Activated CD4-positive, alpha-beta memory T cell treated with anti-CD3 and anti-CD28 coated beads, Interleukin-2, amount 10 ng/mL, durations not matched to agents 7 days and 5 days (primary cell): Measurements from ENCODE around the gene CDK5R1. TPM values are rescaled to one million over a fixed set of nuclear protein-coding genes. Genes with fewer than 3 reads are reported as not detected.
"Not testable (repeated sequence)": the region's sequence is repeated elsewhere in the genome, so short reads cannot be mapped to it uniquely, and the experiment has no call there.

Experiments
- CTCF ChIA-PET: fragments of 350-600 bp; sonication (Branson Sonifier 250); formaldehyde crosslinking; loops from one replicate; lab custom pipeline; 2021; ENCODE audit warnings: antibody characterized with exemption, inconsistent platforms; lab: Charles Lee
- POLR2A ChIA-PET: fragments of 350-600 bp; sonication (Branson Sonifier 250); formaldehyde crosslinking; loops from one replicate; lab custom pipeline; 2021; ENCODE audit warnings: antibody characterized with exemption; lab: Charles Lee
- DNase-seq: peaks from one replicate; pipeline ENCODE4 v3.0.0-alpha.2; 2020
- H3K27ac Mint-ChIP-seq: one replicate; pipeline ENCODE4 v1.8.0; 2021; ENCODE audit warnings: mild to moderate bottlenecking, mixed read lengths
- H3K27me3 Mint-ChIP-seq: one replicate; pipeline ENCODE4 v1.8.0; 2021; ENCODE audit warnings: mixed read lengths
- H3K36me3 Mint-ChIP-seq: one replicate; pipeline ENCODE4 v1.8.0; 2021; ENCODE audit warnings: low read depth, mixed read lengths
- H3K4me1 Mint-ChIP-seq: one replicate; pipeline ENCODE4 v1.8.0; 2021; ENCODE audit warnings: mixed read lengths
- H3K4me3 Mint-ChIP-seq: one replicate; pipeline ENCODE4 v1.8.0; 2021; ENCODE audit warnings: mild to moderate bottlenecking, mixed read lengths
- H3K9me3 Mint-ChIP-seq: one replicate; pipeline ENCODE4 v1.8.0; 2021; ENCODE audit warnings: mixed read lengths
- total RNA-seq, 2 experiments: library from RNA; stranded (reverse); gene quantifications; one replicate each; pipeline ENCODE4 v1.2.3, GENCODE V29; 2021

The CDK5R1 gene
- total RNA-seq = 1 to 10 TPM; 7.4 to 7.9 TPM

- H3K4me3 Mint-ChIP-seq = peak within 1 kb of the TSS; percentile 84
- DNase-seq = peak; percentile 74
- ChIA-PET CTCF (interaction anchor here (0.7 to 4.1 kb wide), 7 partner anchors 24 to 294 kb away, joined by 3 to 25 read pairs (median 3); no protein-coding TSS in a partner anchor), POLR2A (interaction anchor here (0.5 to 4.0 kb wide), 10 partner anchors 11 to 479 kb away, joined by 3 to 36 read pairs (median 3); partner anchors contain the start of gene PSMD11)
- H3K27me3 Mint-ChIP-seq = no peaks in the 10 kb centered on the region
- peaks cover 40% of the 10 kb centered on the region for H3K36me3 Mint-ChIP-seq
- H3K9me3 Mint-ChIP-seq = no peaks in the 10 kb centered on the region
- peaks cover 47% of the 10 kb centered on the region for H3K4me1 Mint-ChIP-seq
- H3K27ac Mint-ChIP-seq = peak within 1 kb of the TSS; percentile 52
Observed at GRCh38 chr17:32486701-32487472, at the start of gene CDK5R1. Gene CDK5R1, plus strand, starts transcription at chr17:32486993. Its CDS starts 628 bp downstream, at chr17:32487621.

GRCh38 chr17:32440722-32441121 lies 46.1 kb upstream of the CDK5R1 start:
- ChIA-PET POLR2A (interaction anchor here (1.7 kb wide), 1 partner anchor 21 kb away, joined by 3 read pairs; no protein-coding TSS in a partner anchor), CTCF (interaction anchor here (0.8 kb wide), 1 partner anchor 20 kb away, joined by 3 read pairs; no protein-coding TSS in a partner anchor)
- no peaks in the 10 kb centered on the region for H3K9me3 Mint-ChIP-seq
- H3K4me1 Mint-ChIP-seq = peaks cover 33% of the 10 kb centered on the region
- peaks cover 3% of the 10 kb centered on the region for H3K36me3 Mint-ChIP-seq
- H3K4me3 Mint-ChIP-seq = no peak overlapping the region
- peaks cover 14% of the 10 kb centered on the region for H3K27me3 Mint-ChIP-seq
- DNase-seq = no peak
- no peak overlapping the region for H3K27ac Mint-ChIP-seq

GRCh38 chr17:32441886-32442285 lies 44.9 kb upstream of the CDK5R1 start:
- no peak for DNase-seq
- ChIA-PET POLR2A (interaction anchor here (0.6 kb wide), 1 partner anchor 14 kb away, joined by 5 read pairs; no protein-coding TSS in a partner anchor), CTCF (interaction anchor here (0.7 to 1.0 kb wide), 3 partner anchors 20 to 189 kb away, joined by 3 to 4 read pairs (median 3); no protein-coding TSS in a partner anchor)
- no peak overlapping the region for H3K4me3 Mint-ChIP-seq
- H3K27me3 Mint-ChIP-seq = peaks cover 8% of the 10 kb centered on the region
- peaks cover 12% of the 10 kb centered on the region for H3K36me3 Mint-ChIP-seq
- H3K9me3 Mint-ChIP-seq = no peaks in the 10 kb centered on the region
- H3K27ac Mint-ChIP-seq = no peak overlapping the region
- H3K4me1 Mint-ChIP-seq = peaks cover 45% of the 10 kb centered on the region

DNA sequence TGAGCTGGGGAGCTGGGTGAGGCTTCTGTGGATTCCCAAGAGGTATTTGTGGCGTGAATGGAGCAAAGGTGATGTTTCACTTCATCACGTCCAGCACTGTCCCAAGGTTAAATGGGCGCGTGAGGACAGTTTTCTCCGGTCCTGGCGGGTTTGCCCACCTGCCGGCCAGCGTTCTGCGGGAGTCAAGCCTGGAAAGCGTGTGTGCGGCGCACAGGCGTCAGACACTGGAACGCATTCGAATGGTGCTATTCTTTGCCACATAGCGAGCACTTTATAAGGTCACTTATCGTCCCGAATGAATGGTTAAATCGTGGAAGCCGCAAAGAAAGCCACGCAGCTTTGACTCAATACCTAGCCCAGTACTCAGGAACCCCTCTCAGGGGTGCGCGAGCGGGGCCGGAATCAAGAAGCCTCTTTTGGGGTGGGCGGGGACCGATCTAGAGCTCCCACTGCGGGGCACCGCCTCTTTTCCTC lies 42.9 kb upstream of the CDK5R1 start:
- ChIA-PET POLR2A (interaction anchor here (0.6 to 3.1 kb wide), 16 partner anchors 10 to 542 kb away, joined by 3 to 16 read pairs (median 4); partner anchors contain the start of genes C17orf75, CDK5R1, MYO1D and UTP6), CTCF (interaction anchor here (0.7 to 9.2 kb wide), 44 partner anchors 9 to 542 kb away, joined by 3 to 102 read pairs (median 4); partner anchors contain the start of genes MYO1D and UTP6)
- DNase-seq = no peak
- Mint-ChIP-seq H3K27ac (peak overlapping the region; percentile 76), H3K36me3 (peaks cover 28% of the 10 kb centered on the region), H3K9me3 (no peaks in the 10 kb centered on the region), H3K4me3 (peak overlapping the region; percentile 83), H3K4me1 (peaks cover 52% of the 10 kb centered on the region), H3K27me3 (peaks cover 8% of the 10 kb centered on the region)

DNA sequence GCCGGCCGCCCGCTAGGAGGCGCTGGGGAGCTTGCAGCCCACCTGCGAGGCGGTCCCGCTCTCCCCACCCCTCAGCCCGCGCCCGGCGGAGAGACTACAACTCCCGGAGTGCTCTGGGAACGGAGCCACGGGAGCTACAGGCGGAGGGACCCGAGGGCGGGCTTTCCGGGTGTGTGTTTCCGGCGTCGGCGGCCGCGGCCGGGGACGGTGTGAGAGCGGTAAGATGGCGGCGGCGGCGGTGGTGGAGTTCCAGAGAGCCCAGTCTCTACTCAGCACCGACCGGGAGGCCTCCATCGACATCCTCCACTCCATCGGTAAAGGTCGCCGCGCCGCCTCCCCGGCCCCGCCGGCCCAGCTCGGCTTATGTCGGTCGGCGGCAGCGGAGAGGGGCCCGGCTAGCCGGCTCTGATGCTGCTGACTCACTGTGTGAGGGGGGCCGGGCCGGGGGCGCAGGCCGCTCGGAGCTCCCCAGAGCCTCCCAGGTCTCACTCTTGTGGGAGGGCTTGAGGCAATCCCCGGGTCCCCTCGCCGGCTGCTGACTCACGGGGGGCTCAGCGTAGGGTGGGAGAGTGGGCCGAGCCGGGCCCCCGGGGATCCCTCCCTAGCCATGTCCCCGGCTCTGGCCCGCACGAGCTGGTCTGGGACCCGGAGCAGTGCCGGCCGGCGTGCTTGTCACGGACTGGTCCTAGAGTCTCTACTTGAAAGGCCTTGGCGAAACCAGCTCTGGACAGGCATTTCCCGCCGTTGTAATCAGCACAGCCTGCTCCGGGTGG lies 42.3 kb upstream of the CDK5R1 start, which contains the start of gene PSMD11:
TSS of gene PSMD11 (plus strand) at position 210 of the 773 bp plus-strand sequence. CDS start at position 224, 14 bp downstream.
- ChIA-PET POLR2A (interaction anchor here (0.6 to 3.1 kb wide), 22 partner anchors 10 to 543 kb away, joined by 3 to 16 read pairs (median 4); partner anchors contain the start of genes C17orf75, CDK5R1, MYO1D and UTP6), CTCF (interaction anchor here (0.6 to 9.2 kb wide), 45 partner anchors 8 to 543 kb away, joined by 3 to 102 read pairs (median 4); partner anchors contain the start of genes MYO1D and UTP6)
- Mint-ChIP-seq H3K9me3 (no peaks in the 10 kb centered on the region), H3K27me3 (peaks cover 8% of the 10 kb centered on the region), H3K4me1 (peaks cover 54% of the 10 kb centered on the region), H3K36me3 (peaks cover 34% of the 10 kb centered on the region), H3K27ac (peak within 1 kb of the TSS; percentile 76), H3K4me3 (peak within 1 kb of the TSS; percentile 83)
- DNase-seq = peak; percentile 99

DNA sequence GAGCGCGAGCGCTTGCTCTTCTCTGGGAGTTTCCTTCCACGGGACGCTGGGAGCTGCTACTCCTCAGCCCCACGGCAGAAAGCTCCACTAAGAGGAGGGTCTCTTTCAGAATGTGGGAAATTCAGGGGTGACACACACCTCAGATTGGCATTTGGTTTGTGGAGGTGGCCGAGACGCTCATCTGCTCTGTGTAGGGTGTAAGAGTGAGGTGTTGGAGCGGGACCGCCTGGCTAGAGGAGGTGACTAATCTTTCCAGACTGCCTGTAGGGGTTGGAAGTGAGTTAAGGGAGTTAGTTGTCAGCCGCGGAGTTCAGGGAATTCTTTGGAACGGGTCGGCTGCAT lies 41.7 kb upstream of the CDK5R1 start:
- no peaks in the 10 kb centered on the region for H3K9me3 Mint-ChIP-seq
- POLR2A ChIA-PET = interaction anchor here (0.7 to 3.1 kb wide), 16 partner anchors 9 to 303 kb away, joined by 3 to 16 read pairs (median 4); partner anchors contain the start of genes C17orf75, CDK5R1 and ZNF207
- peaks cover 59% of the 10 kb centered on the region for H3K4me1 Mint-ChIP-seq

GRCh38 chr17:32445497-32445896 lies 41.3 kb upstream of the CDK5R1 start:
- CTCF ChIA-PET = interaction anchor here (1.4 to 9.2 kb wide), 3 partner anchors 16 to 214 kb away, joined by 6 to 102 read pairs (median 6); no protein-coding TSS in a partner anchor
- H3K4me3 Mint-ChIP-seq = peak overlapping the region; percentile 83
- H3K36me3 Mint-ChIP-seq = peaks cover 42% of the 10 kb centered on the region
- H3K27ac Mint-ChIP-seq = peak overlapping the region; percentile 76
- POLR2A ChIA-PET = interaction anchor here (0.7 to 3.1 kb wide), 11 partner anchors 12 to 106 kb away, joined by 3 to 16 read pairs (median 8); partner anchors contain the start of genes C17orf75, CDK5R1 and ZNF207
- peaks cover 8% of the 10 kb centered on the region for H3K27me3 Mint-ChIP-seq
- H3K9me3 Mint-ChIP-seq = no peaks in the 10 kb centered on the region
- peaks cover 60% of the 10 kb centered on the region for H3K4me1 Mint-ChIP-seq
- DNase-seq = no peak

More for the DNA sequence above, 41.7 kb upstream of the CDK5R1 start:
- DNase-seq = peak; percentile 42
- peaks cover 8% of the 10 kb centered on the region for H3K27me3 Mint-ChIP-seq
- peaks cover 39% of the 10 kb centered on the region for H3K36me3 Mint-ChIP-seq
- peak overlapping the region; percentile 83 for H3K4me3 Mint-ChIP-seq
- peak overlapping the region; percentile 76 for H3K27ac Mint-ChIP-seq
- CTCF ChIA-PET = interaction anchor here (1.4 to 9.2 kb wide), 6 partner anchors 17 to 214 kb away, joined by 3 to 102 read pairs (median 6); no protein-coding TSS in a partner anchor

DNA sequence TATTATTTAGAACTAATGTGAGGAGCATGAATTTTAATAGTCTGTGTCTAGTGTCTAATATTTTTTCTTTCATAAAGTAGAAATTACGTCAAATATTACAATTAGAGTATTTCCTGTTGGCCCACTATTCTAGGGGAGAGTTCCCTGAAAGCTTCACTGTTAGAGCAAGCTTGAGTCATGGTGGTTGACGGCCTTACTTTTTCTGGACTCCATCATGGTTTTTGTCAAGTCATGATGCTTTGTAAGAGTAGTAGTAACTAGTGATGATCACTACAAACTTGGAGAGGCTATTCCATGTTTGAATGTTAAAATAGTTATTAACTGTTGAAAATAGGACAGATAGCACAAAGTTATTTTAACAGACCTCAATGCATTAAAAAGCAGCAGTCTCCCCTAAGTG lies 40.8 kb upstream of the CDK5R1 start:
- ChIA-PET POLR2A (interaction anchor here (0.7 to 3.1 kb wide), 7 partner anchors 12 to 438 kb away, joined by 3 to 16 read pairs (median 9); partner anchors contain the start of genes C17orf75, CDK5R1, LRRC37B and ZNF207), CTCF (interaction anchor here (9.2 kb wide), 1 partner anchor 16 kb away, joined by 102 read pairs; no protein-coding TSS in a partner anchor)
- Mint-ChIP-seq H3K9me3 (no peaks in the 10 kb centered on the region), H3K4me1 (peaks cover 58% of the 10 kb centered on the region), H3K4me3 (peak overlapping the region; percentile 83), H3K27me3 (peaks cover 8% of the 10 kb centered on the region), H3K36me3 (peaks cover 45% of the 10 kb centered on the region), H3K27ac (peak overlapping the region; percentile 76)
- no peak for DNase-seq

DNA sequence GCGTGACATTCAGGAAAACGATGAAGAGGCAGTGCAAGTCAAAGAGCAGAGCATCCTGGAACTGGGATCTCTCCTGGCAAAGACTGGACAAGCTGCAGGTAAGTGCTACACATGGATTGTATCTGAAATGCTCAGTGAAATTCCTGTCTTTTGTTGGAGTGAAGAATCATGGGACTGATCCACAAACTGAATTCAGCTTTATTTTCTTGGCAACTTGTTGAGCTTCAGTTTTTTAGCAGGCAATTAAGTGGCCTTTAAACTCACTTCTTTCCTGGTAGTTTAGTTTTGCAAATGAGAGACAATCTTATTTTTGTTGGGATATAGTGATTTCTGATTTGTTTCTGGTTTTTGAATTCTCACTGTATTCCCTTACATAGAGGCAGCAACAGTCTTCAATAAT lies 39.8 kb upstream of the CDK5R1 start:
- Mint-ChIP-seq H3K4me3 (no peak overlapping the region), H3K27ac (no peak overlapping the region), H3K4me1 (peaks cover 52% of the 10 kb centered on the region), H3K27me3 (peaks cover 8% of the 10 kb centered on the region), H3K9me3 (no peaks in the 10 kb centered on the region), H3K36me3 (peaks cover 54% of the 10 kb centered on the region)
- no peak for DNase-seq
- CTCF ChIA-PET = interaction anchor here (9.2 kb wide), 1 partner anchor 15 kb away, joined by 102 read pairs; no protein-coding TSS in a partner anchor
- POLR2A ChIA-PET = interaction anchor here (3.1 kb wide), 1 partner anchor 57 kb away, joined by 9 read pairs; no protein-coding TSS in a partner anchor

- Mint-ChIP-seq H3K27ac (no peak overlapping the region), H3K4me1 (peaks cover 41% of the 10 kb centered on the region), H3K36me3 (peaks cover 83% of the 10 kb centered on the region), H3K9me3 (no peaks in the 10 kb centered on the region), H3K4me3 (no peak overlapping the region), H3K27me3 (no peaks in the 10 kb centered on the region)
- DNase-seq = no peak
- ChIA-PET CTCF (interaction anchor here (9.2 kb wide), 1 partner anchor 12 kb away, joined by 102 read pairs; no protein-coding TSS in a partner anchor), POLR2A (no interaction called here)
Observed at GRCh38 chr17:32449963-32450362, 36.8 kb upstream of the CDK5R1 start.

DNA sequence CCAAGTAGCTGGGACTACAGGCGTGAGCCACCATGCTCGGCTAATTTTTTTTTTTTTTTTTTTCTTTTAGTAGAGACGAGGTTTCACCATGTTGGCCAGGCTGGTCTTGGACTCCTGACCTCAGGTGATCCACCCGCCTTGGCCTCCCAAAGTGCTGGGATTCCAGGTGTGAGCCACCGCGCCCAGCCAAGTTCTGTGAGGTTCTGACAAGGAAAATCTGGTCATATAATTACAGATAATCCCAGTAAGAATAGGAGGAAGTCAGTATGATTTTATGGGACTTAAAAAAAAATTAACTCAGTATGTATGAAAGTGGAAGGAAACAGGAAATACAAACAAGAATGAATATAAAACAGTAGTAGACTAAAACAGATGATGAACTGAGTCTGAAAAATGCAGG lies 36.4 kb upstream of the CDK5R1 start:
- H3K27ac Mint-ChIP-seq, H3K27me3 Mint-ChIP-seq, H3K9me3 Mint-ChIP-seq, POLR2A ChIA-PET, DNase-seq, H3K4me3 Mint-ChIP-seq: not testable (repeated sequence)
- Mint-ChIP-seq H3K36me3 (peaks cover 86% of the 10 kb centered on the region), H3K4me1 (peaks cover 38% of the 10 kb centered on the region)
- CTCF ChIA-PET = interaction anchor here (0.6 to 9.2 kb wide), 2 partner anchors 11 to 736 kb away, joined by 4 to 102 read pairs; no protein-coding TSS in a partner anchor
